ENCODE results near the gene ALMS1. TPM values are rescaled to one million over a fixed set of nuclear protein-coding genes. Genes with fewer than 3 reads are reported as not detected.
A peak's percentile ranks its signal among the peaks of the same experiment; 100 is the strongest.

ALMS1 gene
- polyA plus RNA-seq, 1 donor (not counting 4 experiments of a cell fraction or from before 2014, with no cell fraction given): 4.4 TPM

GRCh38 chr2:73383036-73383435, 2.6 kb upstream of the ALMS1 start:
- dilution Hi-C loops (cut with MboI; ENCODE audit: extremely low pct_ligation_motif_present, low sequenced_read_pairs): no loop called here
- FAIRE-seq (no peak), DNase-seq (ENCODE audit: low read depth, low spot score) (no peak)
- Histone ChIP-seq H3K27me3 (ENCODE audit: control insufficient read depth, extremely low read depth, insufficient read depth, low read length) (peaks cover 15% of the 10 kb centered on the region), H2AFZ (ENCODE audit: control insufficient read depth, low read length) (no peak overlapping the region), H4K20me1 (ENCODE audit: control insufficient read depth, extremely low read depth, insufficient read depth, low read length) (no peaks in the 10 kb centered on the region), H3K9ac (ENCODE audit: control insufficient read depth, extremely low read depth, insufficient read depth, low read length) (no peak overlapping the region), H3K9me3 (ENCODE audit: control insufficient read depth, low read depth, low read length) (no peaks in the 10 kb centered on the region), H3K4me1 (ENCODE audit: control insufficient read depth, extremely low read depth, insufficient read depth, low read length) (peaks cover 3% of the 10 kb centered on the region), H3K79me2 (ENCODE audit: control insufficient read depth, insufficient read depth, low read length) (peaks cover 3% of the 10 kb centered on the region), H3K4me3 (ENCODE audit: control insufficient read depth in 2 of 3, extremely low read depth in 1 of 3, insufficient read depth in 2 of 3, low read depth in 1 of 3, low read length in 3 of 3) (no peak overlapping the region), H3K9me1 (ENCODE audit: control insufficient read depth, extremely low read depth, insufficient read depth, low read length) (no peaks in the 10 kb centered on the region), H3K27ac (ENCODE audit: control insufficient read depth, insufficient read depth, low read length) (no peak overlapping the region), H3K36me3 (ENCODE audit: control insufficient read depth in 2 of 2, extremely low read depth in 1 of 2, insufficient read depth in 2 of 2, low read length in 2 of 2) (no peaks in the 10 kb centered on the region), H3K4me2 (ENCODE audit: control insufficient read depth, extremely low read depth, insufficient read depth, low read depth, low read length) (no peak overlapping the region)
- no peak for TF ChIP-seq CTCF (optimal IDR thresholded peaks at IDR 0.05 in 1 of 3, IDR thresholded peaks at IDR 0.05 in 1 of 3, conservative IDR thresholded peaks at IDR 0.05 in 1 of 3; ENCODE audit: extremely low read depth in 1 of 3, insufficient read depth in 2 of 3, low read length in 3 of 3)
- no peak for TF ChIP-seq EZH2 (IDR thresholded peaks at IDR 0.05; ENCODE audit: low read length)

- Histone ChIP-seq H3K4me2 (ENCODE audit: control insufficient read depth, extremely low read depth, insufficient read depth, low read depth, low read length) (peak overlapping the region; percentile 82), H3K36me3 (ENCODE audit: control insufficient read depth in 2 of 2, extremely low read depth in 1 of 2, insufficient read depth in 2 of 2, low read length in 2 of 2) (no peaks in the 10 kb centered on the region), H3K27me3 (ENCODE audit: control insufficient read depth, extremely low read depth, insufficient read depth, low read length) (peaks cover 13% of the 10 kb centered on the region), H3K79me2 (ENCODE audit: control insufficient read depth, insufficient read depth, low read length) (peaks cover 3% of the 10 kb centered on the region), H3K9me1 (ENCODE audit: control insufficient read depth, extremely low read depth, insufficient read depth, low read length) (no peaks in the 10 kb centered on the region), H3K9ac (ENCODE audit: control insufficient read depth, extremely low read depth, insufficient read depth, low read length) (peak overlapping the region; percentile 52), H3K4me1 (ENCODE audit: control insufficient read depth, extremely low read depth, insufficient read depth, low read length) (peaks cover 3% of the 10 kb centered on the region), H3K27ac (ENCODE audit: control insufficient read depth, insufficient read depth, low read length) (peak overlapping the region; percentile 1), H4K20me1 (ENCODE audit: control insufficient read depth, extremely low read depth, insufficient read depth, low read length) (no peaks in the 10 kb centered on the region), H2AFZ (ENCODE audit: control insufficient read depth, low read length) (peak overlapping the region; percentile 86), H3K4me3 (ENCODE audit: control insufficient read depth in 2 of 3, extremely low read depth in 1 of 3, insufficient read depth in 2 of 3, low read depth in 1 of 3, low read length in 3 of 3) (peak overlapping the region; percentile 62 to 88 (median 80)), H3K9me3 (ENCODE audit: control insufficient read depth, low read depth, low read length) (no peaks in the 10 kb centered on the region)
- FAIRE-seq (no peak), DNase-seq (ENCODE audit: low read depth, low spot score) (no peak)
- TF ChIP-seq CTCF (optimal IDR thresholded peaks at IDR 0.05 in 1 of 3, IDR thresholded peaks at IDR 0.05 in 1 of 3, conservative IDR thresholded peaks at IDR 0.05 in 1 of 3; ENCODE audit: extremely low read depth in 1 of 3, insufficient read depth in 2 of 3, low read length in 3 of 3) (no peak), EZH2 (IDR thresholded peaks at IDR 0.05; ENCODE audit: low read length) (no peak)
- dilution Hi-C loops (cut with MboI; ENCODE audit: extremely low pct_ligation_motif_present, low sequenced_read_pairs): no loop called here
Observed at GRCh38 chr2:73385123-73385503, 523 bp upstream of the ALMS1 start.

All from keratinocyte (primary cell).